Epithelial cell of proximal tubule (primary cell): ENCODE measurements around the gene NOSIP. TPM values are rescaled to one million over a fixed set of nuclear protein-coding genes. Genes with fewer than 3 reads are reported as not detected.
A peak's percentile ranks its signal among the peaks of the same experiment; 100 is the strongest.

ENCODE experiments used
- DNase-seq: peaks from one replicate; pipeline ENCODE4 v3.0.0-alpha.2; 2011; ENCODE audit warnings: low read depth
- H3K4me3 ChIP-seq: 2 replicates; pipeline ENCODE4 v1.5.1; 2011; ENCODE audit warnings: low read depth, mild to moderate bottlenecking, low read length
- total RNA-seq: library from RNA; depleted of rRNA; stranded (reverse); fragments of >200 nt; gene quantifications from 2 replicates; pipeline ENCODE4 v1.2.3, GENCODE V29; 2015
- TF ChIP-seq, protein P1 (sequence below): conservative IDR thresholded peaks from 2 replicates; pipeline ENCODE4 v1.5.1; 2012; ENCODE audit warnings: low read depth, mild to moderate bottlenecking, low read length

Gene NOSIP
- total RNA-seq, 1 donor from 2014 or later: 82.4 TPM

DNA sequence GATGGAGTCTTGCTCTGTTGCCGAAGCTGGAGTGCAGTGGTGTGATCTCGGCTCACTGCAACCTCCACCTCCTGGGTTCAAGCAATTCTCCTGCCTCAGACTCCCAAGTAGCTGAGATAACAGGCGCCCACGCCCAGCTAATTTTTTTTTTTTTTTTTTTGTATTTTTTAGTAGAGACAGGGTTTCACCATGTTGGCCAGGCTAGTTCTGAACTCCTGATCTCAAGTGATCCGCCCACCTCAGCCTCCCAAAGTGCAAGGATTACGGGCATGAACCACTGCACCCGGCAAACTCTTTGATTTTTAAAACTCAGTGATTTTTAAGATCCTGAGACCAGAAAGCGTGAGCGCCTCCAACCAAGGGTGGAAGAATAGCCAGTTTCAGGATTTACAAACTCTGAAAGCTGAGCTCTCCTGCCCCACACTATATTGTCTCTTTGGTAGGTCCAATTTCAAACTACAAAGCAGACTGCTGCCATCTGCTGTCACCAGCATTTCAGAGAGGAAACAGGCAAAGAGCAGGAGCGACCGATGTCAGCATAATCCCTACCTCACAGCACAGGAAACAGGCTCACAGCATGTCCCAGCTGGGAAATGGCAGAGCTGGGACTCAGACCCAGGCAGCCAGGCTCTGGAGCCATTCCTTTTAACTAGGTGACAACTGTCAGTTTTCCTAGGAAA, 9.2 kb downstream of the NOSIP start:
- TF ChIP-seq, protein P1, sequence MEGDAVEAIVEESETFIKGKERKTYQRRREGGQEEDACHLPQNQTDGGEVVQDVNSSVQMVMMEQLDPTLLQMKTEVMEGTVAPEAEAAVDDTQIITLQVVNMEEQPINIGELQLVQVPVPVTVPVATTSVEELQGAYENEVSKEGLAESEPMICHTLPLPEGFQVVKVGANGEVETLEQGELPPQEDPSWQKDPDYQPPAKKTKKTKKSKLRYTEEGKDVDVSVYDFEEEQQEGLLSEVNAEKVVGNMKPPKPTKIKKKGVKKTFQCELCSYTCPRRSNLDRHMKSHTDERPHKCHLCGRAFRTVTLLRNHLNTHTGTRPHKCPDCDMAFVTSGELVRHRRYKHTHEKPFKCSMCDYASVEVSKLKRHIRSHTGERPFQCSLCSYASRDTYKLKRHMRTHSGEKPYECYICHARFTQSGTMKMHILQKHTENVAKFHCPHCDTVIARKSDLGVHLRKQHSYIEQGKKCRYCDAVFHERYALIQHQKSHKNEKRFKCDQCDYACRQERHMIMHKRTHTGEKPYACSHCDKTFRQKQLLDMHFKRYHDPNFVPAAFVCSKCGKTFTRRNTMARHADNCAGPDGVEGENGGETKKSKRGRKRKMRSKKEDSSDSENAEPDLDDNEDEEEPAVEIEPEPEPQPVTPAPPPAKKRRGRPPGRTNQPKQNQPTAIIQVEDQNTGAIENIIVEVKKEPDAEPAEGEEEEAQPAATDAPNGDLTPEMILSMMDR: peak; percentile 30
- no peak overlapping the region for H3K4me3 ChIP-seq
- no peak for DNase-seq

DNA sequence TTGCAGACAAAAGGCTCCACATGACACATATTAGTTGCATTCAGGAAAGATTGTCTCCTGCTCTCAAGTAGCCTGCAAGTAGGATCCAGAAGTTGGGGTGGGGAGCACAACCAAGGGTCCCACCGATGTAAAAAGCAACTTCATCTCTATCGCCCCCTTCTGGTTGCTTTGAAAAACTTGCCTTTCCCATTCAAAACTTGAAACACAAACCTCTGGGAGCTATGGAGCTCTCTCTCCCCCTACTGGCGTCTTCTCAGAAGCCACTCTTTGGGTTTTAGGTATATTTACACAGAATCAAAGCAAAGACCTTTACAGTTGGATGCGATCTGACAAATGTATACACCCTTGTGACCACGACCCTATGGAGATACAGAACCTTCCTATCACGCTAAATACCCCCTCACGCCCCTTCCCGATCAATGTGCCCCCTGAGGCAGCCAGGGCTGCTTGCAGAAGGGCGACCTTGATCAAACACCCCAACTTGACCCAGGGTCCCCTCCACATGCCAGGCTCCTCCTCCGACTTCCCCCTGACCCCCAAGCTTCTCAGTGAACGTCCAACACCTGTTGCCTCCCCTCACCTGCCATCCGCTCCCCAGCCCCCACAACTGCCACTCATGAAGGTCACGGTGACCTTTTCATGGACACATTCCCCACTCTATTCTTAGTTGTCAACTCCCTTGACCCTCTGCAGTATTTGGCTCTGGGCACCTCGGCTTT, 10.1 kb downstream of the NOSIP start:
- DNase-seq: no peak
- TF ChIP-seq, protein P1: peak; percentile 99
- no peak overlapping the region for H3K4me3 ChIP-seq

DNA sequence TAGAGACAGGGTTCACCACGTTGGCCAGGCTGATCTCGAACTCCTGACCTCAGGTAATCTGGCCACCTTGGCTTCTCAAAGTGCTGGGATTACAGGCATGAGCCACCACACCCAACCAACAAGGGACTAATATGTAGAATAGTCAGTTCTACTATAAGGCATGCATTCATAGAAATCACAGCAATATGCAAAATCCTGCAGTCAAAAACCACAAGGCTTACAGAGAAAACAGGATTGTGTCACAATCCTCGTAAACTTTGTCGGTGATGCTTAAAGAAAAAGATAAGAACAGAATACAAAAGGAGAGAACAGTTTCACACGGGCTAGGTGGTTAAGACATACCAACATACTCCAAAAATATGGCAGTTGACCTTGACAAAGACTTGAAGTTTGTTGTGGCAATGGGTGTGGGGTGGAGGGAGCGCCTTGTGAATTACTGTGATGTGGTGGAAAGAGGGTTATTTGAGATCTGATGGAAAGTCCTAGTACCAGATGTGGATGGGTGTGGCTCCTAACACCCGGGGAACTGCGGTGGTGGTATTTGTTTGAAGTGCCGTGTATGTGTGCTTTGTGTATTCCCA, 12.4 kb downstream of the NOSIP start:
- TF ChIP-seq, protein P1: no peak
- no peak for DNase-seq
- no peak overlapping the region for H3K4me3 ChIP-seq

DNA sequence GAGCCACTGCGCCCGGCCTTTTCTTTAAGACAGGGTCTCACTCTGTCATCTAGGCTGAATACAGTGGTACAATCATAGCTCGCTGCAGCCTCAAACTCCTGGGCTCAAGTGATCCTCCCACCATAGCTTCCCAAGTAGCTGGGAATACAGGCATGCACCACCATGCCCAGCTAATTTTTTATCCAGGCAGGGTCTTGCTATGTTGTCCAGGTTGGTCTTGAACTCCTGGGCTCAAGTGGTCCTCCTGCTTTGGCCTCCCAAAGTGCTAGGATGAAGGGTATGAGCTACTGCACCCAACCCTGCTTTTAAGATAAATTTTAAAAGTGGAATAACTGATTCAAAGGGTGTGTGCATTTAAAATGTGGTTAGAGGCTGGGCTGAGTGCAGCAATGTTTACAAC, 14.1 kb downstream of the NOSIP start:
- no peak overlapping the region for H3K4me3 ChIP-seq
- TF ChIP-seq, protein P1: no peak
- DNase-seq: no peak

DNA sequence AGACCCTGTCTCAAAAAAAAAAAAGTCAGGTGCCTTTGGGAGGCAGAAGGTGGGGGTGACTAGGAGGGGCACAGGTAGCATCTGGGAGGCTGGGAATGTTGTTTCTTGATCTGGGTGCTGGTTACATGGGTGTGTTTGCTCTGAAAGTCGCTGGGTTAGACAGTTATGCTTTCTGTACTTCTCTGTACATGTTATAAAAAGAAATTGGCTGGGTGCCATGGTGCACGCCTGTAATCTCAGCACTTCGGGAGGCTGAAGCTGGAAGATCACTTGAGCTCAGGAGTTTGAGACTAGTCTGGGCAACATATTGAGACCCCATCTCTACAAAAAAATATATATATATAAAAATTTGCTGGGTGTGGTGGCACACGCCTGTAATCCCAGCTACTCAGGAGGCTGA, 15.1 kb downstream of the NOSIP start:
- TF ChIP-seq, protein P1: no peak
- DNase-seq: no peak
- no peak overlapping the region for H3K4me3 ChIP-seq

DNA sequence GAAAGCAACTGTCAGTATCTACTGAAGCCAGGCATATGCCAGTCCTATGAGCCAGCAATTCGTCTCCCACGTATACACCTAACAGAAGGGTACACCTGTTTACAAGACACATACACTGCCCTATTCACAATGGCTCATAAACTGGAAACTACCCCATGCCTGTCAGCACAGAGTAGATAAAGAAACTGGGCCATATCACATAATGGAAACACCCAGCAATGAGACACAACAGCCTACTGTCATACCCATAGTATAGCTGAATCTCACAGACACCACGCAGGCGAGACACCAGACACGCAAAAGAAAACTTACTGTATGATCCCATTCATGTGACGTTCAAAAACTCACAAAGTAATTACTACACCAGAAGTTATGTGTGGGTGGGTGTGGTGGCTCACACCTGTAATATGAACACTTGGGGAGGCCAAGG, 15.7 kb downstream of the NOSIP start:
- H3K4me3 ChIP-seq: no peak overlapping the region
- TF ChIP-seq, protein P1: no peak
- DNase-seq: no peak
